A549 (cell line): ENCODE data around the gene ATP10B. TPM values are rescaled to one million over a fixed set of nuclear protein-coding genes. Genes with fewer than 3 reads are reported as not detected.

Source experiments
- ATAC-seq, 2 experiments: fragments of 200-7000 bp in 1 of 2; fragments of >200 bp in 1 of 2; cut with Nextera tagmentation in 1 of 2; cut with Tn5 transposase in 1 of 2; 3 replicates each; pipeline versions ENCODE4 v1.8.0 to v1.9.1; 2018 to 2020; ENCODE audit warnings: mild to moderate bottlenecking in 1 of 2, moderate library complexity in 1 of 2
- CTCF ChIA-PET: fragments of 300-600 bp; sonication (Branson Sonifier 250); formaldehyde crosslinking; extraction: SDS; loops from one replicate; lab custom pipeline; 2021; ENCODE audit warnings: antibody characterized with exemption, inconsistent platforms; lab: Yijun Ruan, JAX
- POLR2A ChIA-PET: fragments of 350-600 bp; formaldehyde crosslinking; extraction: SDS; loops from one replicate; lab custom pipeline; 2021; ENCODE audit warnings: antibody characterized with exemption, inconsistent platforms; lab: Yijun Ruan, JAX
- DNase-seq, 2 experiments: peaks; one replicate each; pipeline versions ENCODE4 v3.0.0 to v3.0.0-alpha.2; 2011 to 2016; ENCODE audit warnings: low read depth in 1 of 2, low spot score in 1 of 2
- FAIRE-seq: peaks from 2 replicates; lab custom pipeline; 2011; peaks lifted over from hg19 to GRCh38; lab: Jason Lieb, UNC
- H3K27ac ChIP-seq, 2 experiments: fragments of >200 bp; sonication (Bioruptor Twin); formaldehyde crosslinking; 3 replicates each; pipeline ENCODE4 v1.5.1; 2016 to 2017
- H3K4me1 ChIP-seq: fragments of >200 bp; sonication (Bioruptor Twin); formaldehyde crosslinking; 3 replicates; pipeline ENCODE4 v1.6.1; 2016
- H3K4me2 ChIP-seq: fragments of >200 bp; sonication (Bioruptor Twin); formaldehyde crosslinking; 3 replicates; pipeline ENCODE4 v1.6.1; 2016
- H3K4me3 ChIP-seq: fragments of >200 bp; sonication (Bioruptor Twin); formaldehyde crosslinking; 3 replicates; pipeline ENCODE4 v1.5.1; 2016
- H3K9me3 ChIP-seq: fragments of >200 bp; sonication (Bioruptor Twin); formaldehyde crosslinking; 3 replicates; pipeline ENCODE4 v1.6.1; 2016
- BHLHE40 ChIP-seq: IDR thresholded peaks from 2 replicates; pipeline ENCODE4 v1.6.1; 2012; ENCODE audit warnings: low read depth, low read length, inconsistent platforms
- ESRRA ChIP-seq: fragments of 150-350 bp; IDR thresholded peaks from 2 replicates; pipeline ENCODE4 v1.6.1; 2014; ENCODE audit warnings: mild to moderate bottlenecking, low read length, borderline replicate concordance
- FOXS1 ChIP-seq: fragments of 250-450 bp; sonication (Bioruptor Pico); IDR thresholded peaks from 2 replicates; pipeline ENCODE4 v1.5.0; 2020; ENCODE audit warnings: mild to moderate bottlenecking, moderate library complexity
- HOXB5 ChIP-seq: fragments of 250-450 bp; sonication (Bioruptor Pico); IDR thresholded peaks from 2 replicates; pipeline ENCODE4 v1.5.0; 2020; ENCODE audit warnings: mild to moderate bottlenecking, moderate library complexity
- JUNB ChIP-seq: fragments of >200 bp; sonication (Bioruptor Twin); formaldehyde crosslinking; IDR thresholded peaks from 2 replicates; pipeline ENCODE4 v1.6.1; 2016
- MAZ ChIP-seq: fragments of 150-350 bp; IDR thresholded peaks from 2 replicates; pipeline ENCODE4 v1.6.1; 2014; ENCODE audit warnings: antibody characterized with exemption, low read depth, low read length, borderline replicate concordance
- PHF8 ChIP-seq: fragments of 200-600 bp; sonication (generic); IDR thresholded peaks from 2 replicates; pipeline ENCODE4 v1.6.1; 2016; ENCODE audit warnings: low read depth, mild to moderate bottlenecking, antibody characterized with exemption, moderate library complexity, borderline replicate concordance
- POLR2A ChIP-seq: IDR thresholded peaks from 2 replicates; pipeline ENCODE4 v1.6.1; 2012; ENCODE audit warnings: mild to moderate bottlenecking, low read length
- POLR2AphosphoS2 ChIP-seq: conservative IDR thresholded peaks from 2 replicates; pipeline ENCODE4 v1.6.1; 2012; ENCODE audit warnings: low read length, improper control_type of control experiment, inconsistent platforms
- RAD21 ChIP-seq, 2 experiments: fragments of >200 bp in 1 of 2; sonication (Bioruptor Twin) in 1 of 2; formaldehyde crosslinking in 1 of 2; IDR thresholded peaks in 1 of 2; conservative IDR thresholded peaks in 1 of 2; 2 replicates in 1 of 2; 3 replicates in 1 of 2; pipeline ENCODE4 v1.6.1; 2012 to 2018; ENCODE audit warnings: inconsistent platforms in 1 of 2
- RARB ChIP-seq: fragments of 250-450 bp; sonication (Bioruptor Pico); IDR thresholded peaks from 2 replicates; pipeline ENCODE4 v1.8.0; 2021; ENCODE audit warnings: mild to moderate bottlenecking, moderate library complexity
- RCOR1 ChIP-seq: fragments of 150-350 bp; IDR thresholded peaks from 2 replicates; pipeline ENCODE4 v1.6.1; 2014; ENCODE audit warnings: antibody characterized with exemption, low read length, low read depth
- SMC3 ChIP-seq: fragments of >200 bp; sonication (Bioruptor Twin); formaldehyde crosslinking; IDR thresholded peaks from 3 replicates; pipeline ENCODE4 v1.6.1; 2018; ENCODE audit warnings: inconsistent platforms
- TP53 ChIP-seq: fragments of 250-450 bp; sonication (Bioruptor Pico); IDR thresholded peaks from 2 replicates; pipeline ENCODE4 v1.5.0; 2021; ENCODE audit warnings: mild to moderate bottlenecking, moderate library complexity
- WGBS: methylation state at CpG from one replicate; pipeline ENCODE4 v1.1.6; 2017; ENCODE audit errors: missing lambda C conversion rate; 5-methylcytosine and 5-hydroxymethylcytosine counted together
- polyA plus RNA-seq, 4 experiments: library from polyadenylated mRNA; depleted of rRNA in 3 of 4; stranded (reverse); fragments of >200 nt; fragmentation: RNase III in 1 of 4; extraction: RNeasy Plus Mini Kit Qiagen cat#74134 plus additional on column Dnase treatment in 1 of 4; gene quantifications; 2 replicates in 3 of 4; 3 replicates in 1 of 4; pipeline ENCODE4 v1.2.3, GENCODE V29; 2011 to 2017
- TF ChIP-seq, protein P1 (sequence below): fragments of >200 bp; sonication (Bioruptor Twin); formaldehyde crosslinking; IDR thresholded peaks from 2 replicates; pipeline ENCODE4 v1.6.1; 2016
- TF ChIP-seq, protein P2 (sequence below): fragments of >200 bp; sonication (Bioruptor Twin); formaldehyde crosslinking; IDR thresholded peaks from 3 replicates; pipeline ENCODE4 v1.5.1; 2016
- TF ChIP-seq, protein P3 (sequence below): fragments of 150-350 bp; IDR thresholded peaks from 2 replicates; pipeline ENCODE4 v1.6.1; 2014; ENCODE audit warnings: low read depth, mild to moderate bottlenecking, low read length
- TF ChIP-seq, protein P4 (sequence below): IDR thresholded peaks from 2 replicates; pipeline ENCODE4 v1.6.1; 2012
- TF ChIP-seq, protein P5 (sequence below): fragments of 250-450 bp; sonication (Bioruptor Pico); IDR thresholded peaks from 2 replicates; pipeline ENCODE4 v1.5.0; 2021; ENCODE audit warnings: mild to moderate bottlenecking, moderate library complexity, borderline replicate concordance

Gene ATP10B
- polyA plus RNA-seq, 2 of the 4 experiments (the other 2 are of a cell fraction) = not detected

DNA sequence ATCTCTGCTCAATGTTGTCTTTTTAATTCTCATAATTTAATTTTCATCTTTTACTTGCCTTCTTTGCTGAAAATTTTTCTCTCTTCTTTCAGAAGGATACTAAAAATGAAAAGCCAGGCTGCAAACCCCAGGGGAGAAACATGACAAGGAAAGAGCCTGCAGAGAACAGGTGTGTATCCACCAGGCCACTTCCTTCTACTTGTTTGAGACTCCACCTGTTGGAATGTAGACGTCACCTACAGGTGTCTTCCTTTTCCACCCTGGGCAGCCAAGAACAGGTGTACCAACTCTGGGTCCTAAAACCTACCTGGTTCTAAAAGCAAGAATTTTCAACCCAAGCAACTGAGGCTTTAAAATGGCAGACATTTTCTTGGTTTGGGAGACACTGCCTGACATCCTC is 166.8 kb downstream of the ATP10B start:
- DNase-seq (no peak), FAIRE-seq (no peak), ATAC-seq (no peak)
- TF ChIP-seq MAZ = no peak
- TF ChIP-seq SMC3 = no peak
- no peak for TF ChIP-seq ESRRA
- TF ChIP-seq RCOR1 = no peak
- TF ChIP-seq POLR2A = no peak
- TF ChIP-seq, protein P1, sequence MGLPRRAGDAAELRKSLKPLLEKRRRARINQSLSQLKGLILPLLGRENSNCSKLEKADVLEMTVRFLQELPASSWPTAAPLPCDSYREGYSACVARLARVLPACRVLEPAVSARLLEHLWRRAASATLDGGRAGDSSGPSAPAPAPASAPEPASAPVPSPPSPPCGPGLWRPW = no peak
- no peak for TF ChIP-seq RAD21 (conservative IDR thresholded peaks at IDR 0.05 in 1 of 2, IDR thresholded peaks at IDR 0.05 in 1 of 2)
- TF ChIP-seq PHF8 = no peak
- TF ChIP-seq RARB (CRISPR knock-in tag) = no peak
- no peak for TF ChIP-seq JUNB
- no peak for TF ChIP-seq BHLHE40
- TF ChIP-seq, protein P2, sequence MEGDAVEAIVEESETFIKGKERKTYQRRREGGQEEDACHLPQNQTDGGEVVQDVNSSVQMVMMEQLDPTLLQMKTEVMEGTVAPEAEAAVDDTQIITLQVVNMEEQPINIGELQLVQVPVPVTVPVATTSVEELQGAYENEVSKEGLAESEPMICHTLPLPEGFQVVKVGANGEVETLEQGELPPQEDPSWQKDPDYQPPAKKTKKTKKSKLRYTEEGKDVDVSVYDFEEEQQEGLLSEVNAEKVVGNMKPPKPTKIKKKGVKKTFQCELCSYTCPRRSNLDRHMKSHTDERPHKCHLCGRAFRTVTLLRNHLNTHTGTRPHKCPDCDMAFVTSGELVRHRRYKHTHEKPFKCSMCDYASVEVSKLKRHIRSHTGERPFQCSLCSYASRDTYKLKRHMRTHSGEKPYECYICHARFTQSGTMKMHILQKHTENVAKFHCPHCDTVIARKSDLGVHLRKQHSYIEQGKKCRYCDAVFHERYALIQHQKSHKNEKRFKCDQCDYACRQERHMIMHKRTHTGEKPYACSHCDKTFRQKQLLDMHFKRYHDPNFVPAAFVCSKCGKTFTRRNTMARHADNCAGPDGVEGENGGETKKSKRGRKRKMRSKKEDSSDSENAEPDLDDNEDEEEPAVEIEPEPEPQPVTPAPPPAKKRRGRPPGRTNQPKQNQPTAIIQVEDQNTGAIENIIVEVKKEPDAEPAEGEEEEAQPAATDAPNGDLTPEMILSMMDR = no peak
- no peak for TF ChIP-seq TP53 (CRISPR knock-in tag)
- TF ChIP-seq, protein P3, sequence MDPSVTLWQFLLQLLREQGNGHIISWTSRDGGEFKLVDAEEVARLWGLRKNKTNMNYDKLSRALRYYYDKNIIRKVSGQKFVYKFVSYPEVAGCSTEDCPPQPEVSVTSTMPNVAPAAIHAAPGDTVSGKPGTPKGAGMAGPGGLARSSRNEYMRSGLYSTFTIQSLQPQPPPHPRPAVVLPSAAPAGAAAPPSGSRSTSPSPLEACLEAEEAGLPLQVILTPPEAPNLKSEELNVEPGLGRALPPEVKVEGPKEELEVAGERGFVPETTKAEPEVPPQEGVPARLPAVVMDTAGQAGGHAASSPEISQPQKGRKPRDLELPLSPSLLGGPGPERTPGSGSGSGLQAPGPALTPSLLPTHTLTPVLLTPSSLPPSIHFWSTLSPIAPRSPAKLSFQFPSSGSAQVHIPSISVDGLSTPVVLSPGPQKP = no peak
- no peak for TF ChIP-seq FOXS1 (CRISPR knock-in tag)
- no peak for TF ChIP-seq HOXB5 (CRISPR knock-in tag)
- TF ChIP-seq POLR2AphosphoS2 = no peak
- Histone ChIP-seq H3K4me1 (no peaks in the 10 kb centered on the region), H3K27ac (no peak overlapping the region), H3K9me3 (no peaks in the 10 kb centered on the region), H3K4me3 (no peak overlapping the region), H3K4me2 (no peak overlapping the region)
- CTCF ChIA-PET = no interaction called here
- 0% methylated on average over 1 of the region's 1 CpG for WGBS
- POLR2A ChIA-PET = no interaction called here

DNA sequence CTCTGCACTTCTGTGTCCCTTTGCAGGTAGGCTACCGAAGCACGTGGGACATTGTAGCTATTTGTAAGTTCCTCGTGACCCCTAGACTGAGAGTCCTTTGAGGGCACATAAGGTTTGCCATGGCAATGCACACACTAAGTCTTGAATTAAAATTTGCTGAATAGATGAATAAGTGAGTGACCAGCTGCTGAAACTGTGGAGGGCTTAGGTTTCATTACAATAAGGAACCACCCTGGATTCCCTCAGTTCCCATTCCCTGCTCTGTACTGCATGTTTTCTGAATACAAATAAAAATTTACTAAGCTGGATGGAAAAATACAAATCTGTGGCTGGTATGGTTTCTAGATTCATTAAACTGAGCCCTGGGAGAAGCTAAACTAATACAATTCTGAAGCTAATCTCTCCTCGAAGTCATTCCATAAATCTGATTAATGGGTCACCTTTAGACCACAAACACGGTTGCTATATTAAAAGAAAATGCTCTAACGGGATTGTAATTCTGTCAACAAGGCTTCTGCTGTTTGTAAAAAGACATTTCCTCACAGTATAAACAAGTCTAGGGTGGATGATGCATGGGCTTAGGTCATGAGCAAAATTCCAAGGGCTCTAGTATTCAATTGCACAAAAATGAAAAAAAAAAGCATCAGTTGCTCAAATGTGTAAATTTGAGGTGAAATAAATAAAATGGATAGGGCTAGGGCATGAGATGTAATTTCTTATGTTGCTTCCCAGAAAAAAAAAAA is 172.3 kb downstream of the ATP10B start:
- Histone ChIP-seq H3K4me1 (no peaks in the 10 kb centered on the region), H3K9me3 (no peaks in the 10 kb centered on the region), H3K27ac (no peak overlapping the region), H3K4me3 (no peak overlapping the region), H3K4me2 (no peak overlapping the region)
- CTCF ChIA-PET = no interaction called here
- WGBS = 4% methylated on average over 6 of the region's 6 CpGs
- no peak for FAIRE-seq
- no peak for TF ChIP-seq TP53 (CRISPR knock-in tag)
- TF ChIP-seq, protein P4, sequence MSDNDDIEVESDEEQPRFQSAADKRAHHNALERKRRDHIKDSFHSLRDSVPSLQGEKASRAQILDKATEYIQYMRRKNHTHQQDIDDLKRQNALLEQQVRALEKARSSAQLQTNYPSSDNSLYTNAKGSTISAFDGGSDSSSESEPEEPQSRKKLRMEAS = no peak
- ATAC-seq = no peak
- DNase-seq = no peak
- POLR2A ChIA-PET = no interaction called here

DNA sequence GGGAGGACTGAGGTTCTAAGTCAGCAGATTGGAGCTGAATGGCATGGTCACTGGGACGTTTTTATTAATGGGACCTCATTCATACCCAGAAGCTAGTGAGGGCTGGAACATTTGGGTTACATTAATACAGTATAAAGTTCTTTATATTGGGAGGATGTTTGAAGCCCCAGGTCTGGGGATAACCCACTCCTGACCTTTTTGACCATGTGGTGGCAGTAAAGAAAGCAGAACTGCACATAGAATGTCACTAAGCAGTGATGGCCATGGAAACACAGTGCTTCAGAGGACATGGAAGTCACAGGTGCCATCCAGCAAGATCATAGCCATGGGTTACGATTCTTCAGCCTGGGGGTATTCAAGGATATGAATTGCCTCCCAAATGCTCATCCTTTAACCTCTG is 176.0 kb downstream of the ATP10B start:
- FAIRE-seq = no peak
- WGBS = 0% methylated on average over 2 of the region's 2 CpGs
- TF ChIP-seq, protein P5, sequence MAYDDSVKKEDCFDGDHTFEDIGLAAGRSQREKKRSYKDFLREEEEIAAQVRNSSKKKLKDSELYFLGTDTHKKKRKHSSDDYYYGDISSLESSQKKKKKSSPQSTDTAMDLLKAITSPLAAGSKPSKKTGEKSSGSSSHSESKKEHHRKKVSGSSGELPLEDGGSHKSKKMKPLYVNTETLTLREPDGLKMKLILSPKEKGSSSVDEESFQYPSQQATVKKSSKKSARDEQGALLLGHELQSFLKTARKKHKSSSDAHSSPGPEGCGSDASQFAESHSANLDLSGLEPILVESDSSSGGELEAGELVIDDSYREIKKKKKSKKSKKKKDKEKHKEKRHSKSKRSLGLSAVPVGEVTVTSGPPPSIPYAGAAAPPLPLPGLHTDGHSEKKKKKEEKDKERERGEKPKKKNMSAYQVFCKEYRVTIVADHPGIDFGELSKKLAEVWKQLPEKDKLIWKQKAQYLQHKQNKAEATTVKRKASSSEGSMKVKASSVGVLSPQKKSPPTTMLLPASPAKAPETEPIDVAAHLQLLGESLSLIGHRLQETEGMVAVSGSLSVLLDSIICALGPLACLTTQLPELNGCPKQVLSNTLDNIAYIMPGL = no peak
- no peak for TF ChIP-seq MAZ
- peak in 1 of 2 experiments; percentile 17; a peak in 1 of 5 replicates for TF ChIP-seq RAD21 (conservative IDR thresholded peaks at IDR 0.05 in 1 of 2, IDR thresholded peaks at IDR 0.05 in 1 of 2)
- Histone ChIP-seq H3K27ac (no peak overlapping the region), H3K9me3 (no peaks in the 10 kb centered on the region), H3K4me2 (no peak overlapping the region), H3K4me3 (no peak overlapping the region), H3K4me1 (no peaks in the 10 kb centered on the region)
- ChIA-PET CTCF (no interaction called here), POLR2A (no interaction called here)
- ATAC-seq = peak in 1 of 2 experiments; percentile 38; a peak in 1 of 6 replicates
- DNase-seq = no peak
